ENCODE measurements around the gene IL17C.

- TF ChIP-seq ATF3 (IDR thresholded peaks at IDR 0.05; ENCODE audit: insufficient read depth, low read depth, low read length) (no peak), CREB1 (IDR thresholded peaks at IDR 0.05) (no peak), RAD21 (IDR thresholded peaks at IDR 0.05 in 1 of 2, conservative IDR thresholded peaks at IDR 0.05 in 1 of 2; ENCODE audit: low read depth in 2 of 2, low read length in 2 of 2) (no peak), TCF12 (IDR thresholded peaks at IDR 0.05; ENCODE audit: low read depth, low read length) (no peak), POLR2AphosphoS5 (IDR thresholded peaks at IDR 0.05; ENCODE audit: low read depth, low read length) (no peak), EP300 (IDR thresholded peaks at IDR 0.05; ENCODE audit: borderline replicate concordance in 1 of 2, low read depth in 2 of 2, low read length in 2 of 2) (no peak), SIX5 (IDR thresholded peaks at IDR 0.05; ENCODE audit: low read depth, low read length) (no peak), FOSL1 (IDR thresholded peaks at IDR 0.05; ENCODE audit: insufficient read depth, low read depth, low read length) (no peak), BRCA1 (IDR thresholded peaks at IDR 0.05; ENCODE audit: low read depth, low read length) (no peak), TAF1 (IDR thresholded peaks at IDR 0.05; ENCODE audit: low read depth, low read length) (no peak)
- TF ChIP-seq, protein P1, sequence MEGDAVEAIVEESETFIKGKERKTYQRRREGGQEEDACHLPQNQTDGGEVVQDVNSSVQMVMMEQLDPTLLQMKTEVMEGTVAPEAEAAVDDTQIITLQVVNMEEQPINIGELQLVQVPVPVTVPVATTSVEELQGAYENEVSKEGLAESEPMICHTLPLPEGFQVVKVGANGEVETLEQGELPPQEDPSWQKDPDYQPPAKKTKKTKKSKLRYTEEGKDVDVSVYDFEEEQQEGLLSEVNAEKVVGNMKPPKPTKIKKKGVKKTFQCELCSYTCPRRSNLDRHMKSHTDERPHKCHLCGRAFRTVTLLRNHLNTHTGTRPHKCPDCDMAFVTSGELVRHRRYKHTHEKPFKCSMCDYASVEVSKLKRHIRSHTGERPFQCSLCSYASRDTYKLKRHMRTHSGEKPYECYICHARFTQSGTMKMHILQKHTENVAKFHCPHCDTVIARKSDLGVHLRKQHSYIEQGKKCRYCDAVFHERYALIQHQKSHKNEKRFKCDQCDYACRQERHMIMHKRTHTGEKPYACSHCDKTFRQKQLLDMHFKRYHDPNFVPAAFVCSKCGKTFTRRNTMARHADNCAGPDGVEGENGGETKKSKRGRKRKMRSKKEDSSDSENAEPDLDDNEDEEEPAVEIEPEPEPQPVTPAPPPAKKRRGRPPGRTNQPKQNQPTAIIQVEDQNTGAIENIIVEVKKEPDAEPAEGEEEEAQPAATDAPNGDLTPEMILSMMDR (IDR thresholded peaks at IDR 0.05; ENCODE audit: control extremely low read depth in 1 of 3, insufficient read depth in 1 of 3, low read depth in 1 of 3, low read length in 3 of 3) = no peak
Observed at GRCh38 chr16:88606148-88606757, 32.1 kb upstream of the IL17C start.

Measured in H1 (cell line).